RWPE1 (cell line): ENCODE data around the gene HIVEP3.

Experiments
- CTCF ChIA-PET: fragments of 350-600 bp; sonication (Branson Sonifier 250); formaldehyde crosslinking; extraction: SDS; loops from one replicate; lab custom pipeline; 2021; lab: Yijun Ruan, JAX
- POLR2A ChIA-PET: fragments of 400-600 bp; formaldehyde crosslinking; extraction: SDS; loops from one replicate; lab custom pipeline; 2020; ENCODE audit warnings: antibody characterized with exemption; ENCODE audit not compliant: low non-redundant PET; lab: Yijun Ruan, JAX
- DNase-seq: peaks from one replicate; pipeline ENCODE4 v3.0.0; 2012; ENCODE audit warnings: low spot score
- H3K27ac ChIP-seq: fragments of 450-650 bp; 2 replicates; pipeline ENCODE4 v1.5.1; 2017
- CTCF ChIP-seq: fragments of 450-650 bp; conservative IDR thresholded peaks from 2 replicates; pipeline ENCODE4 v1.5.1; 2017; ENCODE audit warnings: low read depth, mild to moderate bottlenecking

Gene HIVEP3

GRCh38 chr1:41783189-41783639, 135.5 kb downstream of the HIVEP3 start:
- CTCF ChIA-PET = interaction anchor here (0.7 kb wide), 1 partner anchor 116 kb away, joined by 7 read pairs; no protein-coding TSS in a partner anchor
- peak; percentile 92 for DNase-seq

GRCh38 chr1:41780916-41781315, 137.8 kb downstream of the HIVEP3 start:
- H3K27ac ChIP-seq = no peak overlapping the region
- CTCF ChIA-PET = interaction anchor here (0.6 to 0.9 kb wide), 3 partner anchors 33 to 762 kb away, joined by 3 to 8 read pairs (median 3); no protein-coding TSS in a partner anchor
- TF ChIP-seq CTCF = no peak
- POLR2A ChIA-PET = no interaction called here
- DNase-seq = no peak

More at GRCh38 chr1:41783189-41783639, 135.5 kb downstream of the HIVEP3 start:
- POLR2A ChIA-PET = interaction anchor here (0.6 kb wide), 1 partner anchor 382 kb away, joined by 3 read pairs; no protein-coding TSS in a partner anchor
- peak overlapping the region; percentile 75 for H3K27ac ChIP-seq
- no peak for TF ChIP-seq CTCF

- POLR2A ChIA-PET = no interaction called here
- CTCF ChIA-PET = interaction anchor here (0.9 kb wide), 1 partner anchor 206 kb away, joined by 3 read pairs; no protein-coding TSS in a partner anchor
- TF ChIP-seq CTCF = no peak
- DNase-seq = no peak
- no peak overlapping the region for H3K27ac ChIP-seq
Measured at GRCh38 chr1:41780322-41780721, 138.4 kb downstream of the HIVEP3 start.

- no peak for DNase-seq
- no peak for TF ChIP-seq CTCF
- ChIA-PET POLR2A (no interaction called here), CTCF (no interaction called here)
- no peak overlapping the region for H3K27ac ChIP-seq
Measured at GRCh38 chr1:41779360-41779759, 139.4 kb downstream of the HIVEP3 start.

GRCh38 chr1:41777695-41778094, 141.0 kb downstream of the HIVEP3 start:
- no peak overlapping the region for H3K27ac ChIP-seq
- POLR2A ChIA-PET = interaction anchor here (0.8 kb wide), 1 partner anchor 176 kb away, joined by 3 read pairs; no protein-coding TSS in a partner anchor
- CTCF ChIA-PET = no interaction called here
- no peak for TF ChIP-seq CTCF
- DNase-seq = no peak

GRCh38 chr1:41776891-41777441, 141.8 kb downstream of the HIVEP3 start:
- DNase-seq = no peak
- ChIA-PET POLR2A (interaction anchor here (0.8 kb wide), 1 partner anchor 176 kb away, joined by 3 read pairs; no protein-coding TSS in a partner anchor), CTCF (interaction anchor here (0.6 kb wide), 1 partner anchor 11 kb away, joined by 5 read pairs; no protein-coding TSS in a partner anchor)
- no peak for TF ChIP-seq CTCF
- no peak overlapping the region for H3K27ac ChIP-seq
